ENCODE measurements around the gene TRPV3. TPM values are rescaled to one million over a fixed set of nuclear protein-coding genes. Genes with fewer than 3 reads are reported as not detected.
"Not testable (repeated sequence)": the region's sequence is repeated elsewhere in the genome, so short reads cannot be mapped to it uniquely, and the experiment has no call there.

TRPV3 gene
- total RNA-seq, 2 experiments from 2014 or later, result 0.13 to 0.43 TPM

- ChIA-PET CTCF (no interaction called here), POLR2A (no interaction called here)
- H3K27me3 Mint-ChIP-seq, result no peaks in the 10 kb centered on the region
- H3K4me3 Mint-ChIP-seq, result no peak overlapping the region
- no peak overlapping the region for H3K27ac Mint-ChIP-seq
- H3K9me3 Mint-ChIP-seq, result no peaks in the 10 kb centered on the region
- peaks cover 5% of the 10 kb centered on the region for H3K36me3 Mint-ChIP-seq (ENCODE audit: low read depth)
- H3K4me1 Mint-ChIP-seq, result peaks cover 4% of the 10 kb centered on the region
- DNase-seq, result no peak
Measured at GRCh38 chr17:3566551-3566950, 8.9 kb upstream of the TRPV3 start.

- Mint-ChIP-seq H3K36me3 (ENCODE audit: low read depth) (peaks cover 5% of the 10 kb centered on the region), H3K27me3 (no peaks in the 10 kb centered on the region), H3K27ac (no peak overlapping the region), H3K4me3 (no peak overlapping the region), H3K9me3 (no peaks in the 10 kb centered on the region), H3K4me1 (peaks cover 4% of the 10 kb centered on the region)
- DNase-seq, result no peak
- CTCF ChIA-PET, result no interaction called here
- POLR2A ChIA-PET, result no interaction called here
Measured at GRCh38 chr17:3565143-3565542, 7.5 kb upstream of the TRPV3 start.

GRCh38 chr17:3564241-3564640, 6.6 kb upstream of the TRPV3 start:
- H3K36me3 Mint-ChIP-seq (ENCODE audit: low read depth); H3K4me1 Mint-ChIP-seq; POLR2A ChIA-PET; H3K9me3 Mint-ChIP-seq; CTCF ChIA-PET; H3K27ac Mint-ChIP-seq; H3K4me3 Mint-ChIP-seq; H3K27me3 Mint-ChIP-seq; DNase-seq: not testable (repeated sequence)

- Mint-ChIP-seq H3K36me3 (ENCODE audit: low read depth) (no peaks in the 10 kb centered on the region), H3K27me3 (no peaks in the 10 kb centered on the region), H3K4me3 (no peak overlapping the region), H3K9me3 (no peaks in the 10 kb centered on the region), H3K27ac (no peak overlapping the region), H3K4me1 (peaks cover 21% of the 10 kb centered on the region)
- no peak for DNase-seq
- ChIA-PET POLR2A (no interaction called here), CTCF (no interaction called here)
Measured at GRCh38 chr17:3559270-3559645, 1.6 kb upstream of the TRPV3 start.

DNA sequence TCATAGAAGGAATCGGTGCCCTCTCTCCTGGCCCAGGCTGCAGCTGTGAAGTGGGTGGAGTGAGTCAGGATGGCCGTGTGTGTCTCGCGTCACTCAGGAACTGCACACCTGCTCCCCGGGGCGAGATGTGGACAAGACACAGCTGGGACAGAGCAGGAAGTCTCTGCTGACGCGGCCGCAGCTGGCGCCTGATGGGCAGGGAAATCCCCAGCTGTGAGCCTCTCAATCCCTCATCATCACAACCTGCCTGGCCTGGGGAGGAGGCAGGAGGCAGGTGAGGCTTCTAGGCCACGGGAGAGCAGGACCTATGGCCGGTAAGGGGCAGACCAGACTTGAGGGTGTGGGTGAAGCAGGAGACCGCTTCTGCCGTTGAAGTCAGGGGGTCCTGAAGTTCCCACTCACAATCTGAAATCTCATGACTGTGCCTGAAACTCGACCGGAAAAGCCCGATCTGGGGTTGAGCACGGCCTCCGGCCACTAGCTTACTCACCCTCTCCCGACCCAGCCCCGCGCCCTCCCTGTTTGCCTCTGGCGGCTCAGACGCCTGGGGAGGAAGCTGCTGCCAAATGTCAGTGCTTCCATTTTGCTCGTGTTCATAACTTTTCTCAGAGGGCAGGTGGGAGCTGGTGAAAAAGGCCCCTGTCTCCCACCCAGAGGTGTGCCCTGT, 1.1 kb upstream of the TRPV3 start:
- H3K36me3 Mint-ChIP-seq (ENCODE audit: low read depth), result no peaks in the 10 kb centered on the region
- no peaks in the 10 kb centered on the region for H3K27me3 Mint-ChIP-seq
- H3K9me3 Mint-ChIP-seq, result no peaks in the 10 kb centered on the region
- peak; percentile 63 for DNase-seq
- H3K4me3 Mint-ChIP-seq, result no peak overlapping the region
- no peak overlapping the region for H3K27ac Mint-ChIP-seq
- ChIA-PET CTCF (interaction anchor here (1.3 kb wide), 1 partner anchor 44 kb away, joined by 3 read pairs; no protein-coding TSS in a partner anchor), POLR2A (no interaction called here)
- H3K4me1 Mint-ChIP-seq, result peaks cover 21% of the 10 kb centered on the region

GRCh38 chr17:3556916-3557767, 470 bp downstream of the TRPV3 start:
- no peak overlapping the region for H3K4me3 Mint-ChIP-seq
- CTCF ChIA-PET, result interaction anchor here (1.3 kb wide), 1 partner anchor 46 kb away, joined by 3 read pairs; no protein-coding TSS in a partner anchor
- no peak for DNase-seq
- H3K27me3 Mint-ChIP-seq, result no peaks in the 10 kb centered on the region
- no peak overlapping the region for H3K27ac Mint-ChIP-seq
- H3K9me3 Mint-ChIP-seq, result no peaks in the 10 kb centered on the region
- H3K4me1 Mint-ChIP-seq, result peaks cover 17% of the 10 kb centered on the region
- POLR2A ChIA-PET, result no interaction called here
- H3K36me3 Mint-ChIP-seq (ENCODE audit: low read depth), result no peaks in the 10 kb centered on the region

DNA sequence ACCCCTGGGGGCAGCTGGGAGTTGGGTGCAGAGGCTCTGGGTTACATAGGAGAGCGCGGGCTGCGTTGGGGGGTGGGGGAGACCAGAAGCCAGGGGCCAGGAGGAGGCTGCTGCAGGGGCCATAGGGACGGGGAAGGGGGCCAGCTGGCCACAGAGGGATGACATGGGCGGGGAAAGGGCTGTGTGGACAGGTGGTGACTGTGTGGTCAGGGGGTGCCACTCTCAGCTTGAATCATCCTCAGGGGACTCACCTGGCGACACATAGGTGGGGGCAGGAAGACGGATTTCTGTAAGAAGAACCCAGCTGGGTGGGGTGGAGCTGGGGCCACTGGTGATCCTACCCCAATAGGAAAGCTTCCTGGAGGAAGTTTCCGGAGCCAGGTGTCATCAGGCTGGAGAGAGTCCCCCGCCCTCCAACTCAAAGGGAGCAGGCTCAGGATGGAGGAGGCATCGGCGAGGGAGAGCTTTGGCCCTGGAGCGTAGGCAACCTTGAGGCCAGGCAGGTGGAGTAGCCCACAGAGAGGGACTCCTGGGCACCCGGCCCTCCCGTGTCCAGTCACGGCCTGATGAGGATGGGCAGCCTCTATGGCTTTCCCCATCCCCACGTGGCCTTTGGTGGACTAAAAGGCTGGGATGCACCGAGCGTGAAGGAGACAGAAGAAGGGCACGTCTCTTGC, 1.2 kb downstream of the TRPV3 start:
- ChIA-PET POLR2A (interaction anchor here (1.3 kb wide), 1 partner anchor 14 kb away, joined by 3 read pairs; no protein-coding TSS in a partner anchor), CTCF (no interaction called here)
- Mint-ChIP-seq H3K27ac (no peak overlapping the region), H3K4me1 (peaks cover 17% of the 10 kb centered on the region), H3K36me3 (ENCODE audit: low read depth) (no peaks in the 10 kb centered on the region), H3K27me3 (no peaks in the 10 kb centered on the region), H3K9me3 (no peaks in the 10 kb centered on the region), H3K4me3 (no peak overlapping the region)
- DNase-seq, result no peak

GRCh38 chr17:3555189-3555796, 2.3 kb downstream of the TRPV3 start:
- Mint-ChIP-seq H3K27me3 (no peaks in the 10 kb centered on the region), H3K36me3 (ENCODE audit: low read depth) (no peaks in the 10 kb centered on the region), H3K4me3 (no peak overlapping the region), H3K27ac (no peak overlapping the region), H3K9me3 (no peaks in the 10 kb centered on the region), H3K4me1 (peaks cover 17% of the 10 kb centered on the region)
- POLR2A ChIA-PET, result interaction anchor here (1.3 kb wide), 1 partner anchor 12 kb away, joined by 3 read pairs; no protein-coding TSS in a partner anchor
- CTCF ChIA-PET, result no interaction called here
- DNase-seq, result no peak

DNA sequence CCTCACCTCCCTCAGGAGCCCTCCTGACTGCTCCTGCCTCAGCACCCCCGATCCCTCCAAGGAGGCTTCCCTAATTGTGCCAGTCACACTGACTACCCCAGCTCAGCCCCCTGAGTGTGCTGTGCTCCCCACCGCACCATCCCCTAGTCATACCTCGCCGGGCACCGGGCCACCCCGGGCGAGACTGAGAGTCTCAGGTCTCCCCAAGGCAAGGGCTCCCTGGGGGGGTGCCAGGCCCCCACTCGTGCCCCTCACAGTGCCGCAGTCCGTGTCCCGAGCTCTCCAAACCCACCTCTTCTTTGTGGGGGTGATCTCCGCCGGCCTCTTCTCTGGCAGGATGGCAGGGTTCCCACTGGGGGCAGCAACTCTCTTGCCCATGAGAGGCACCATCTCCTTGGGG, 3.2 kb downstream of the TRPV3 start:
- no peak overlapping the region for H3K4me3 Mint-ChIP-seq
- POLR2A ChIA-PET, result no interaction called here
- no peak overlapping the region for H3K27ac Mint-ChIP-seq
- CTCF ChIA-PET, result no interaction called here
- no peaks in the 10 kb centered on the region for H3K9me3 Mint-ChIP-seq
- DNase-seq, result no peak
- no peaks in the 10 kb centered on the region for H3K27me3 Mint-ChIP-seq
- H3K4me1 Mint-ChIP-seq, result peaks cover 17% of the 10 kb centered on the region
- H3K36me3 Mint-ChIP-seq (ENCODE audit: low read depth), result no peaks in the 10 kb centered on the region

DNA sequence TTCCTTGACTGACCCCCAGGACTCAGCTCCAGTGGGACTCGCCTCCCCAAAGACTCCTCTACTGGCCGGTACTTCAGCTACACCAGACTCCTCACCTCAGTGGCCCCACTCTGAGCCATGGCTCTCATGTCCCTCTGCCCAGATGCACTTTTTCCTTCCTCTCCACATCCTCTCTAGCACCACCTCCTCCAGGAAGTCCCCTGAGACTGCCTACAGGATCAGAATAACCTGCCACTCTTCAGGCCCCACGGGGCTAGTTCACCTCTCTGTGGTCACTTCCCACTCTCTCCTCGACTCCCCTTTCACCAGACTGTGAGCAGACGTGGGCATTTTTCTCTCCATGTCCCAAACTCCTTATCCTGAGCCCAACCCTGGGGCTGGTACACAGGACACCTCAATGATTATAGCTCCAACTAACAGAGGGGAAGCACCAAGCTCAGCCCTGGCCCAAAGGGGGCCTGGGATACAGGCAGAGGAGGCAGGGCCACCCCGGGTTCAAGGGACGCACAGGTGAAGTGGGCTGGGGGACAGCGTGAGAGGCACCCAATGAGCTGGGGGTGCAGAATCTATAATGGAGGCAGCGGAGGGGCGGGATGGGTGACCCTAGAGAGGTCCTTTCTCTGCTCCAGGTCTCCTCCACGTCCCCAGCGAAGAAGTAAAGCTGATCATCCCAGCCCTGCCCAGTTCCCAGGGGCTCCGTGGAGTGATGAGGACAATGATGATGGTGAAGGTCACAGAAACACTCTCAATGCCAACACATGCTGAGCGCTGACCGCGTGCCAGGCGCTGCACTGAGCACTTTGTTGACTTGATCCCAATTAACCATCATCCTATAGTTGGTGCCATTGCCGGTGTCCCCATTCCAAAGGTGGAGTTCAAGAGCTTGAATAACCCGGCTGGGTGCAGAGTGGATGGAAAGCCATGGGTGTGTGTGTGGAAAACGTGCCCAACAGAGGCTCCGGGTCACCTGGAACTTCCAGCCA, 3.9 kb downstream of the TRPV3 start:
- CTCF ChIA-PET, result no interaction called here

GRCh38 chr17:3552916-3553315, 4.7 kb downstream of the TRPV3 start:
- POLR2A ChIA-PET, result no interaction called here
- Mint-ChIP-seq H3K4me3 (no peak overlapping the region), H3K27me3 (no peaks in the 10 kb centered on the region), H3K9me3 (no peaks in the 10 kb centered on the region), H3K36me3 (ENCODE audit: low read depth) (no peaks in the 10 kb centered on the region), H3K27ac (no peak overlapping the region), H3K4me1 (peaks cover 4% of the 10 kb centered on the region)
- CTCF ChIA-PET, result no interaction called here
- DNase-seq, result no peak

More for the DNA sequence above, 3.9 kb downstream of the TRPV3 start:
- H3K27me3 Mint-ChIP-seq, result no peaks in the 10 kb centered on the region
- DNase-seq, result no peak
- H3K4me1 Mint-ChIP-seq, result peaks cover 12% of the 10 kb centered on the region
- POLR2A ChIA-PET, result no interaction called here
- H3K27ac Mint-ChIP-seq, result no peak overlapping the region
- no peaks in the 10 kb centered on the region for H3K36me3 Mint-ChIP-seq (ENCODE audit: low read depth)
- H3K4me3 Mint-ChIP-seq, result no peak overlapping the region
- H3K9me3 Mint-ChIP-seq, result no peaks in the 10 kb centered on the region

DNA sequence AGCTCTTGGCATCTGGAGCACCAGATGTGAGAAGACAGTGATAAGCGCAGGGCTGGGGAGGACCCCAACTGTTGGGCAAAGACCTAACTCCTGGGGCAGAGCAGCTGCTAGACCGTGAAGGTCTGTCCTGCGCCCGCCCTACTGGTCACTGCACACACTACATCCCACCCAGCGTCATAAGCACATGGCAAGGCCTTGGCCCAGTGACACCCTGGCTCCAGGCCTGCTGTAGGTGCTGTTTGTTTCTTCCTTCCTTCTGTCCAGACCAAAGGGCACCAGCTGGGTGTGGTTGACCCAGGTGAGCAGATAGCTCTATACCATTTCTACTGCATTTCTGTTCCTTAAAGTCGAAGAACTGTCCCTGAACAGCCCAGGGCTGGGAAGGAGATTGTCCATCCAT, 6.4 kb downstream of the TRPV3 start:
- no peaks in the 10 kb centered on the region for H3K4me1 Mint-ChIP-seq
- no peaks in the 10 kb centered on the region for H3K36me3 Mint-ChIP-seq (ENCODE audit: low read depth)
- no peak for DNase-seq
- no peak overlapping the region for H3K4me3 Mint-ChIP-seq
- no peak overlapping the region for H3K27ac Mint-ChIP-seq
- no peaks in the 10 kb centered on the region for H3K9me3 Mint-ChIP-seq
- POLR2A ChIA-PET, result no interaction called here
- CTCF ChIA-PET, result interaction anchor here (0.6 kb wide), 1 partner anchor 29 kb away, joined by 4 read pairs; no protein-coding TSS in a partner anchor
- H3K27me3 Mint-ChIP-seq, result no peaks in the 10 kb centered on the region

All from activated CD4-positive, alpha-beta memory T cell treated with anti-CD3 and anti-CD28 coated beads, Interleukin-2, amount 10 ng/mL, durations not matched to agents 7 days and 5 days (primary cell).